SK-N-MC (cell line): ENCODE data around the gene KDM4B.

Experiments
- EZH2 ChIP-seq: fragments of 200-600 bp; sonication (generic); IDR thresholded peaks from one replicate; pipeline ENCODE4 v1.6.1; 2017; ENCODE audit warnings: antibody characterized with exemption
- POLR2AphosphoS5 ChIP-seq: IDR thresholded peaks from 2 replicates; pipeline ENCODE4 v1.6.1; 2012; ENCODE audit warnings: mild to moderate bottlenecking, low read depth, low read length, borderline replicate concordance

DNA sequence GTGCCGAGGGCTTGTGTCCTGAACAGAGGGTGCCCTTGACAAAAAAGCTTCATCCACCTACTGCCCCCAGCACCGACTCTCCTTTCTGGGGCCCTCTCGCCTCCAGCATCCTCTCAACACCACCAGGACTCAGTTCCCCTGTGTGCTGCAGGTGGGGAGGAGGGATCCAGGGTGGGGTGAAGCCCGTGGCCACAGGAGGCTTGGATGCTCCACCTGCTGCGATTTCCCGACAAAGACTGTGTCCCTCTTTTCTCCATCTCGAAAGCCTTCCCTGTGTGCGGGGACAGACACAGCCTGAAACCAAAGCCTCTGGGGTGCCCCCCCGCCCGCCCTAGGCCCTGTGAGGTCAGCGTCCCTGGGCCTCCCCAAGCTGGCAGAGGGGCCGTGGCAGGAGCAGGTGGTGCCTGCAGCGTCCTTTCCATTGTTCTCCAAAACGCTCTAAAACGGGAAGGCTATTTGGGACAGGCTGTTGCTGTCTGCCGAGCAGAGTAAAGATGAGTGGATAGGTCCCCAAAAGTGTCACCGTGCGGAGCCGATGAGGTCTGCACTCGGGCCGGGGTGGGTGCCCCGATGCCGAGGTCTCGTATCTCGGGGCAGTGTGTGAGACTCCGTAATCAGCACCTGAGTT, 186.0 kb downstream of the KDM4B start:
- no peak for TF ChIP-seq POLR2AphosphoS5
- TF ChIP-seq EZH2 = no peak
